H1 (cell line): ENCODE measurements around the gene SLC10A6. TPM values are rescaled to one million over a fixed set of nuclear protein-coding genes. Genes with fewer than 3 reads are reported as not detected.

Experiments used
- ASH2L ChIP-seq: fragments of 200-600, 300-600 bp; sonication (generic); IDR thresholded peaks from one replicate; pipeline ENCODE4 v1.7.1; 2017; ENCODE audit warnings: low read length
- CTCF ChIP-seq, 3 experiments: IDR thresholded peaks; 1 replicate in 2 of 3; 2 replicates in 1 of 3; pipeline versions ENCODE4 v1.5.1 to v1.6.1; 2011; ENCODE audit warnings: low read length in 3 of 3, mild to moderate bottlenecking in 3 of 3, inconsistent platforms in 2 of 3, low read depth in 1 of 3, moderate library complexity in 1 of 3; ENCODE audit not compliant: insufficient read depth in 1 of 3; ENCODE audit errors: control extremely low read depth in 1 of 3
- HDAC2 ChIP-seq, 2 experiments: fragments of 300-600 bp in 1 of 2; sonication (generic) in 1 of 2; IDR thresholded peaks; 2 replicates each; pipeline ENCODE4 v1.6.1; 2011 to 2012; ENCODE audit warnings: low read depth in 2 of 2, low read length in 2 of 2, mild to moderate bottlenecking in 2 of 2, moderate library complexity in 2 of 2, borderline replicate concordance in 1 of 2, inconsistent platforms in 1 of 2
- RBBP5 ChIP-seq: IDR thresholded peaks from 2 replicates; pipeline ENCODE4 v1.7.1; 2012; ENCODE audit warnings: low read depth, mild to moderate bottlenecking, inconsistent platforms, low read length, moderate library complexity, borderline replicate concordance
- RFX5 ChIP-seq: IDR thresholded peaks from 2 replicates; pipeline ENCODE4 v1.6.1; 2011; ENCODE audit warnings: low read depth, low read length, improper control_type of control experiment, borderline replicate concordance
- SIRT6 ChIP-seq: IDR thresholded peaks from one replicate; pipeline ENCODE4 v1.7.1; 2012; ENCODE audit warnings: low read length, inconsistent platforms
- SP1 ChIP-seq: IDR thresholded peaks from 2 replicates; pipeline ENCODE4 v1.6.1; 2011; ENCODE audit warnings: low read depth, low read length
- TAF7 ChIP-seq: optimal IDR thresholded peaks from 2 replicates; pipeline ENCODE3; 2011; ENCODE audit warnings: low read depth, mild to moderate bottlenecking, inconsistent platforms, low read length, moderate library complexity, borderline replicate concordance
- polyA plus RNA-seq, 7 experiments: library from polyadenylated mRNA; depleted of rRNA in 3 of 7; stranded (reverse) in 5 of 7; unstranded in 2 of 7; fragments of >200 nt in 5 of 7; fragments of 200-250 nt in 2 of 7; gene quantifications; 1 replicate in 5 of 7; 2 replicates in 1 of 7; 4 replicates in 1 of 7; pipeline versions ENCODE4 v1.2.1 to v1.2.3, GENCODE V29; 2011 to 2013; ENCODE audit warnings: missing spikeins in 2 of 7, mixed read lengths in 2 of 7
- total RNA-seq: library from RNA; stranded (reverse); fragmentation: NEBNext Ultra II Directional; extraction: Animal tissue kit (Norgen Biotek cat#: 25700); gene quantifications from 2 replicates; pipeline ENCODE4 v1.2.1, GENCODE V29; 2021

The SLC10A6 gene
- total and polyA plus RNA-seq, 2 of the 8 experiments (the other 6 are each of a cell fraction or from before 2014, with no cell fraction given): not detected

GRCh38 chr4:86831262-86832130, 17.7 kb downstream of the SLC10A6 start (continued):
- TF ChIP-seq CTCF (IDR thresholded peaks at IDR 0.05; ENCODE audit: control extremely low read depth in 1 of 3, insufficient read depth in 1 of 3, low read depth in 1 of 3, low read length in 3 of 3): no peak
- TF ChIP-seq RBBP5: no peak
- no peak for TF ChIP-seq HDAC2 (IDR thresholded peaks at IDR 0.05; ENCODE audit: borderline replicate concordance in 1 of 2, low read depth in 2 of 2, low read length in 2 of 2)
- no peak for TF ChIP-seq RFX5
- no peak for TF ChIP-seq SIRT6
- TF ChIP-seq TAF7: no peak
- no peak for TF ChIP-seq SP1
- no peak for TF ChIP-seq ASH2L
